Smooth muscle cell (in vitro differentiated cells): ENCODE data around the gene EPB42. TPM values are rescaled to one million over a fixed set of nuclear protein-coding genes. Genes with fewer than 3 reads are reported as not detected.
"Not testable (repeated sequence)": the region's sequence is repeated elsewhere in the genome, so short reads cannot be mapped to it uniquely, and the experiment has no call there.

Source experiments
- DNase-seq: peaks from one replicate; lab custom pipeline; 2025; ENCODE audit not compliant: unreplicated experiment; lab: John Stamatoyannopoulos, UW
- H2AFZ ChIP-seq: fragments of 200-600 bp; sonication (generic); 2 replicates; pipeline ENCODE4 v1.6.0; 2016; ENCODE audit warnings: antibody characterized with exemption, low read depth, mild to moderate bottlenecking
- H3F3A ChIP-seq: fragments of 200-600 bp; sonication (generic); 2 replicates; pipeline ENCODE4 v1.6.0; 2017; ENCODE audit warnings: antibody characterized with exemption, low read depth
- H3K27ac ChIP-seq: fragments of 200-600 bp; sonication (generic); 2 replicates; pipeline ENCODE4 v1.5.1; 2016; ENCODE audit warnings: low read depth, mild to moderate bottlenecking
- H3K27me3 ChIP-seq: fragments of 200-600 bp; sonication (generic); 2 replicates; pipeline ENCODE4 v1.6.1; 2016; ENCODE audit warnings: low read depth, mild to moderate bottlenecking
- H3K36me3 ChIP-seq: fragments of 200-600 bp; sonication (generic); 2 replicates; pipeline ENCODE4 v1.5.1; 2016; ENCODE audit warnings: low read depth
- H3K4me1 ChIP-seq: fragments of 200-600 bp; sonication (generic); 2 replicates; pipeline ENCODE4 v1.5.1; 2016; ENCODE audit warnings: low read depth
- H3K4me2 ChIP-seq: fragments of 200-600 bp; sonication (generic); 2 replicates; pipeline ENCODE4 v1.6.0; 2016; ENCODE audit warnings: mild to moderate bottlenecking
- H3K4me3 ChIP-seq: fragments of 200-600 bp; sonication (generic); 2 replicates; pipeline ENCODE4 v1.5.1; 2016; ENCODE audit warnings: mild to moderate bottlenecking
- H3K79me2 ChIP-seq: fragments of 200-600 bp; sonication (generic); 2 replicates; pipeline ENCODE4 v1.6.0; 2016; ENCODE audit warnings: low read depth, mild to moderate bottlenecking
- H3K9ac ChIP-seq: fragments of 200-600 bp; sonication (generic); 2 replicates; pipeline ENCODE4 v1.6.0; 2016; ENCODE audit warnings: low read depth
- H3K9me3 ChIP-seq: fragments of 200-600 bp; sonication (generic); replicated peaks from 2 replicates; pipeline ENCODE4 v1.5.1; 2016; ENCODE audit warnings: low read depth
- H4K20me1 ChIP-seq: fragments of 200-600 bp; sonication (generic); 2 replicates; pipeline ENCODE4 v1.6.0; 2016; ENCODE audit warnings: low read depth
- CTCF ChIP-seq: fragments of 200-600 bp; sonication (generic); IDR thresholded peaks from 2 replicates; pipeline ENCODE4 v1.5.1; 2017; ENCODE audit warnings: borderline replicate concordance, mild to moderate bottlenecking, antibody characterized with exemption; ENCODE audit not compliant: insufficient read depth, poor library complexity, severe bottlenecking
- WGBS: methylation state at CpG from one replicate; pipeline ENCODE4 v1.1.7; 2016; ENCODE audit warnings: low lambda C conversion rate; 5-methylcytosine and 5-hydroxymethylcytosine counted together
- polyA plus RNA-seq: library from polyadenylated mRNA; unstranded; fragments of >200 nt; fragmentation: Nextera tagmentation; extraction: Ambion mirVana; gene quantifications from 2 replicates; pipeline ENCODE4 v1.2.1, GENCODE V29; 2016
- total RNA-seq: library from RNA; depleted of rRNA; stranded (reverse); fragments of >200 nt; gene quantifications from 2 replicates; pipeline ENCODE4 v1.2.3, GENCODE V29; 2014

EPB42 gene
- total and polyA plus RNA-seq, 2 experiments from 2014 or later, result not detected

- H3K36me3 ChIP-seq, result no peaks in the 10 kb centered on the region
- no peaks in the 10 kb centered on the region for H3F3A ChIP-seq
- WGBS, result 69% methylated on average over 2 of the region's 2 CpGs
- no peak overlapping the region for H3K9ac ChIP-seq
- no peak overlapping the region for H3K4me2 ChIP-seq
- H3K4me1 ChIP-seq, result no peaks in the 10 kb centered on the region
- H4K20me1 ChIP-seq, result no peaks in the 10 kb centered on the region
- no peak for DNase-seq
- H3K9me3 ChIP-seq, result no peaks in the 10 kb centered on the region
- no peak for TF ChIP-seq CTCF
- no peak overlapping the region for H2AFZ ChIP-seq
- H3K27ac ChIP-seq, result no peak overlapping the region
- H3K79me2 ChIP-seq, result no peaks in the 10 kb centered on the region
- H3K4me3 ChIP-seq, result no peak overlapping the region
- H3K27me3 ChIP-seq, result peaks cover 7% of the 10 kb centered on the region
Measured at GRCh38 chr15:43230640-43231115, 9.9 kb upstream of the EPB42 start.

- H3K36me3 ChIP-seq, result no peaks in the 10 kb centered on the region
- H3K4me1 ChIP-seq, result no peaks in the 10 kb centered on the region
- no peak overlapping the region for H3K4me3 ChIP-seq
- H3F3A ChIP-seq, result no peaks in the 10 kb centered on the region
- no peak for TF ChIP-seq CTCF
- no peaks in the 10 kb centered on the region for H3K79me2 ChIP-seq
- no peak overlapping the region for H3K27ac ChIP-seq
- peaks cover 7% of the 10 kb centered on the region for H3K27me3 ChIP-seq
- 92% methylated on average over 5 of the region's 5 CpGs for WGBS
- H2AFZ ChIP-seq, result no peak overlapping the region
- no peaks in the 10 kb centered on the region for H4K20me1 ChIP-seq
- no peak overlapping the region for H3K9ac ChIP-seq
- no peak for DNase-seq
- no peak overlapping the region for H3K4me2 ChIP-seq
- H3K9me3 ChIP-seq, result no peaks in the 10 kb centered on the region
Measured at GRCh38 chr15:43229977-43230376, 9.2 kb upstream of the EPB42 start.

GRCh38 chr15:43226436-43227305 lies 5.9 kb upstream of the EPB42 start:
- Histone ChIP-seq H3F3A (no peaks in the 10 kb centered on the region), H3K9me3 (no peaks in the 10 kb centered on the region), H3K9ac (no peak overlapping the region), H3K27ac (no peak overlapping the region), H3K27me3 (peaks cover 3% of the 10 kb centered on the region), H3K4me1 (no peaks in the 10 kb centered on the region), H3K4me2 (no peak overlapping the region), H4K20me1 (no peaks in the 10 kb centered on the region), H2AFZ (no peak overlapping the region), H3K36me3 (no peaks in the 10 kb centered on the region), H3K4me3 (no peak overlapping the region), H3K79me2 (no peaks in the 10 kb centered on the region)
- no peak for TF ChIP-seq CTCF
- no peak for DNase-seq
- 96% methylated on average over 40 of the region's 57 CpGs for WGBS

- not testable (repeated sequence) for H3K9me3 ChIP-seq, H3F3A ChIP-seq, H3K36me3 ChIP-seq, H3K4me1 ChIP-seq, H3K4me2 ChIP-seq, H3K79me2 ChIP-seq, H3K27ac ChIP-seq, H3K4me3 ChIP-seq, H4K20me1 ChIP-seq, H3K9ac ChIP-seq, DNase-seq, H2AFZ ChIP-seq, H3K27me3 ChIP-seq
- WGBS, result 94% methylated on average over 12 of the region's 12 CpGs
Measured at GRCh38 chr15:43225950-43226255, 5.1 kb upstream of the EPB42 start.
